Globus pallidus (tissue), 1 donor: ENCODE data around the gene NAT9.
A peak's percentile ranks its signal among the peaks of the same experiment; 100 is the strongest.

ENCODE experiments used
- DNase-seq: peaks from one replicate; pipeline ENCODE4 v3.0.0-alpha.2; 2015; ENCODE audit warnings: low spot score

The NAT9 gene

DNA sequence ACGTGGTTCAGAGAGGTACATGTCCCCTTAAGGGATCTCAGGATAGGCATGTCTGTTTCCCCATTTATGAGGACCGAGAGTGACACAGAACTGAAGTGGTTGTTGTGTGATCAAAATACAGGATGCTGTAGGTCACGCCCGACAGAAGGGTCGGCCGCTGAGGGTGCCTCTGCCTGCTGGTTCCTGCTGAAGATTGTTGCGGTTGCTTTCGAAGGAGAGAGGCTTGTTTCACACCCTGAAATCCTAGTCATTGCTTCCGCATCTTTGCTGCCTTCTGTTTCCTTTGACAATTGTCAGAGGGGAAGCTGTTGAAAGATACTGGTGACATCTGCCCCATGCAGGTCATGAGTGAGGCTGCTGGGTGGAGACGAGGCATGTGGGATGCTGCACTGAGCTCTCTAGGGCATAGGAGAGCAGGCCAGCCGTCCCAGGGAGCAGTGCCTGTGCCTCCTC is 3.8 kb upstream of the NAT9 start:
- peak; percentile 71 for DNase-seq

DNA sequence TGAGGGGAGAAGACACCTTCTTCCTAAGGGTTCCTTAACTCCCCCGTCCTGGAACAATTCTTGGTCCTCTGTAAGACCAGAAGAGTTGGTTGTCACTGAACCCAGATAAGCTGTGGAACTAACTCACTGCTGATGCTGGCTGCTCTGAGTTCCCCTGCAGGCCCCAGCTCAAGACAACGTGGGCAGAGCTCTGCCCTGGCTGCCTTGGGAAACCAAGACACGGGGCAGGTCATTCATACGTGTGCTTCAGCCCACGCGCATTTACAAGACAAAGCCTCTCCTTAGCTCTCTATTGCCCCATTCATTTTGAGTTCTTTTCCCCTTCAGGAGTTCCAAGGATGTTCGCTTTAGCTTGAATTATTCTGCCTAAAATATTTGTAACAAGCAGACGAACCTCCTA is 3.4 kb upstream of the NAT9 start:
- no peak for DNase-seq

DNA sequence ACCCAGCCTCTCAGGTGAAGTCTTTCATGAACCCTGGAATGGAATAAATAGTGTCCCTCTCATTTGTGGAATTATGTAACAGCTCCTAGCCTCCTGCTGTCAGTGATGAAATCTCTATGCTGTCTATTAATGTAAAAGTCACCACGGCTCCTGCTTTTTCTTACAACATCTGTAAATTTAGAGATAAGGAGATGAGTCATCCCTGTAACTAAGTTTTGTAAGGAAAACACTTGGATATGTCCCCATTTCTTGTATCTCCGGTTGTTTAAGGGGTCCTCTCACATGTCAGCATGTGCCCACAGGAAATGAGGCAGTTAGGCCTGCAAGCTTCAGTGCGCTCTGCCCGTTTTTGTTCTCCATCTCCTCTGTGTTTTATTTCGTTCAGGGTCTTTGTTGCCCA is 2.8 kb upstream of the NAT9 start:
- no peak for DNase-seq

DNA sequence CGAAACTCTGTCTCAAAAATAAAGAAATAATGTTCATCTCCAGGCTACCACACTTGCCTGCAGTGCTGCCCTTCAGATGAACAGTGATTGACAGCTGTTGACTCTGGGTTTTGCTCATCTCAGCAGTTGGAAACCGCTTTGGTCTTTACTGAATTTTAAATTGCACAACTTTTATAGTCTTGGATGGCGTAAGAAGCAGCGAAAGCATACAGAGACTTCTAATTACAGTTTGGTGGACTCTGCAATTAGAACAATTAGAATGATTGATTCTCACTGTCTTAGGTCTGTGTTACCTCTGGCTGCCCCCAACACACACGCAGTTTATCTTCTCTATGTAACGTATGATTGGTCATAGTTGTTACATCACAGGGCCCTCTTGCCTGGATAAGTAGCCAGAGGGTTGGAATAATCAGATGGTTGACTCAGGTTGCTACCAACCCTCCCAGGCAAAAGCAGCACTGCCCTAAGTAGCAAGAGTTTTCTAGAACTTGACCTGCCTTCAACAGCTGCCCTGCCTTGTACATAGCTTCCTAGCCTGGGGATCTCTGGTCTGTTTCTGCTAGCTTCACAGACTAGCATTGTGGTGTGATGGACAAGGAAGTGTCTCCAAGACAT is 1.9 kb upstream of the NAT9 start:
- DNase-seq = no peak

DNA sequence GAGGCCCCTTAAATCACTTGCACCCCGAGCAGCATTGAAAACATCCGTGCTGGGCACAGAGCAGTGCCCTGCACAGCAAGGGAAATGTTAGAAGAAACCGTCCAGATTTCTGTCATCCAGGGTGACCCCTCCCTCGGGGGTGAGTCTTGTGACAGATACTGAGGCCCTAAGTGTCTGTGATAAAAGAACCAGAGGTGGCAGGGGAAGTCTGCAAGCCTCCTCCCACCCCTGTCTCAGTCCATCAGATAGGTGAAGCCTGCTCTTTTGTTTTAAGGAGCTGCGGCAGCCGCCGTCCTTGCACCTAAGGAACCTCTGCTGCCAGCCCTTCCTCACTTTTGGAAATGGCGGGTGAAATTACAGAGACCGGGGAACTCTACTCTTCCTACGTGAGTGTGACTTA is 845 bp upstream of the NAT9 start:
- DNase-seq = no peak

DNA sequence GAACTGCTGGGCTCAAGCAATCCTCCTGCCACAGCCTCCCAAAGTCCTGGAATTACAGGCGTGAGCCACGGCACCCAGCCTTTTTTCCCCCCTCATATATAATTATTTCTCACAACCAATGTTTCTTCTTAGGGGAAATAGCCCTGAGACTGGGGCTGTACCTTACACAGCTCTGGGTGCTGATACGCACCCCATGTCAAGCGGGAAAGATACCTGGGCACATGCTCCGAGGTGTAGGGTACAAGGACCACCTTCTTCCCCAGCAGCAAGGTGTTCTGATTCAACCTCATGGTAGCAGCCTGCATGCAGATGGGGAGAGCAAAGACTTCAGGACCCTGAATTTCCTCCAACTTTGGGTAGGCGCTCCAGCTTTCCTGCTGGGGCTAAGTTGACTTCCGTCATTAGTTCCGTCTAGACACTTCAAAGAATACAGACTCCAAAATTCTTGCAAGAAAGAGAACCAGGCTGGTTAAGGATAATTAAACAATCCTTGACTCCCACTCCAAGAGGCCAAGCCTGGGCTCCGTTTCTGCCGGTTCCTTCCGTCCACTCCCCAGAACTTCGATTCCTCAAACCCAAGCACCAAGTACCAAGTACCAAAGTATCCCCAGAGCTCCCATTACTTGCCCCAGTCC is 619 bp downstream of the NAT9 start:
- DNase-seq = no peak

DNA sequence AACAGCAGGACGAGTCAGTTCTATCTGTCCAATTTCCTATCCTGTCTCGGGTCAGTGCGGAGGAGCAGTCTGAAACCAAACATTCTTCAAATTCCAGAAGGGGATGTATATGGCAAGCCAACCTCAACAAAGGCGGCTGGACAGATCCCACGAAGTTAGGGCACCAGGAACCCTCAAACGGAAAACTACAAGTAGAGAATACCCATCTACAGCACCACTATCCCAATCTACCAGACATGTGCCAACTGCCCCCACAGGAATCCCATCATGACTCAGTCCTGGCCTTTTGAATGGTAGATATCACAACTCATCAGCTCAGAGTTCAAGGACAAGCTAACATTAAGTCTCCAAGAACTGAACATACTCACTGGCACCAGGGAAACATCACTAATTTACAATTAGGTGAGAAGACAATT is 2.3 kb downstream of the NAT9 start:
- DNase-seq = no peak

DNA sequence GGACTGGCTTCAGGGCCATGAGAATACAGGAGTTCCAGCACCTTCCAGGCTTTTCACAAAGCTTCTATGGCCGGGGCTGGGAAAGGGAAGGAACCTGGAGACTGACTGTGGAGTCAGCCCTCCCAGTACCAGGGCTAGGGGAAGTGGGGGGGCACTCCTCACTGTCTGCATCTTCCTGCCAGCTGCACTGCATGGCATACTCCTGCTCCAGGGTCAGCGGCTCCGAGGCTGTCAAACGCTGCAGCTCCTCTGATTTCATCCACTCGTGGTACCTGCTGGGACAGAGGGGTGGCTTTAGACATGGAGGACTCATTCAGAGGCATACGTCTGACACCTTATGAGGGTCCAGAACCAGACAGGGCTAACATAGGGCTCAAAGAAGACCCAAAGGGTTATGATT is 2.7 kb downstream of the NAT9 start:
- no peak for DNase-seq

DNA sequence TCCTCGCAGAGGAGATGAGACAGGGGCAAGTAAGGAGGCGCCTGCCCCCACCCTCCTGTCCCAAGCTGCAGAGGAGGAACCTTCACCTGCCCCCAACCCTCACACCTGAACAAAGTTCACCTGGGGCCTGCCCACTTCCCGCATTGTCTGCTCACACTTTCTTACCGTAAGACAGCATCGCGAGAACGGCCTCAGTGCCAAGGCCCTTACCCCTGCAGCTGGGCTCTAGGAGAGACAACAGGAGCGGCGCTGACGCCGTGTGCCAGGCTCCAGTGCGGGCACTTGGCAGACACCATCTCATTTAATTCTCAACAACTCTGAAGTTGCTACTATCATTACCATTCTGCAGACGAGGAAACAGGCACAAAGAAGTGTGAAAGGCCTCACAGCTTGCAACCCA is 4.1 kb downstream of the NAT9 start:
- no peak for DNase-seq

DNA sequence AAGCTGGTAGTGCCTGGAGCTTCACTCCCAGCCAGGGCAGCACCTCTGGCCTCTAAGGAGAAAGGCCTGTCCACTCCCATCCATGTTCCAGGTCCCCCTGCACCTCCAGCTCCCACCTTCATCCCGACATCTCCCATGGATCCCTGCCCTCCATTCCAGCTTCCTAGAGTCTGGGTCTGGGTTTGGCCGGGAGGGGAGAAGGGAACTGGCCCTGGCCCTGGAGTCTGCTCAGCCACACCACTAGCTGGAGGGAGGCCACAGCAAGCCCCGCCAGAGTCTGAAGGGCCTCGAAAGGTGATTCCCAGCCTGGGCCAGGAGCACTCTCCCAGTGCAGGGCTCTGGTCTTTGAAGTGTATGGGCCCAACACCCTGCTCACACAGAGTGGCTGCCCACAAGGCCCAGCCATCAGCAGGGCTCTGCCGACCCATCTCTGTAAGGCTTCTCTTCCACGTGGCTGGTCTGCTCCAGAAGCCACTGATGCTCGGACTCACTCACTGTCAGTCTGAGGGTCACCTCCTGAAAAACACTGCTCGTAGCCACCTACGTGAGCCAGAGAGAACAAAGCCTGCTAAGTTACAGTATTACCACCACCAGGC is 4.7 kb downstream of the NAT9 start:
- DNase-seq = no peak

DNA sequence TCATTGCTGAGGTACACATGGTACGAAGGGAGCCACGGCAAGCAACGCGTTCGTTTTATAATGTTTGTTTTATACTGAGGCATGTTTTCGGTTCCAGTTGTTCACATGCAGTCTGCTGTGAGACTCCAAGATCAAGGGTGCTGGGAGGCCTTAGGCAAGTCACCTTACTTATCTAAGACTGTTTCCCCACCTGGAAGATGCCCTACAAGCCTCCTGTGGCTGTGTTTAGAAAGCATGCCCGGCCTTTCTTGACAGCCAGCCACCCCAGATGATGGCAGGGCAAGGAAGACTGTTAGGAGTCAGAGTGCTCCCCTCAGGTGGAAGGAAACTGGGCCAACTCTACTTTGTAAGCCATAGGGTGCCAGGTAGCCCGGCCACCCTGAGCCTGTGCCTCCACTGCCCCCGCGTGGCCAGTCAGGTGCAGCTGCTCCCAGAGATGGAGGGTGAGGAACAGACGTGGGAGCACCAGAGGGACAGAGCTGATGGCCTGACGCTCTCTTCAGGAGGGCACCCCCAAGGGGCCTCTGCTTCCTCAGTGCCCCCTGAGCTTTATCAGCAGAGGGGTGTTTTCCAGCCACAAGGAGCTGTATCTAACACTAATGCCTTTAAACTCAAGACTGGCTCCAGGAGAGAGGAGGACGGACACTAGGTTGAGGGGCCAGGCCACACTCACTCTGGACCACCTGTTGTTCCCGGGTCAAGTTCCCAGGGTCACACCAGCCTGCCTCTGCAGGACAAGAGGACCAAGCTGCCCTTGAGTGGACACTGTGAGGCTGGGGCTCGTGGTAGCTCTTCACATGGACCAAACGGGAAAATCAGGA is 5.4 kb downstream of the NAT9 start:
- no peak for DNase-seq

DNA sequence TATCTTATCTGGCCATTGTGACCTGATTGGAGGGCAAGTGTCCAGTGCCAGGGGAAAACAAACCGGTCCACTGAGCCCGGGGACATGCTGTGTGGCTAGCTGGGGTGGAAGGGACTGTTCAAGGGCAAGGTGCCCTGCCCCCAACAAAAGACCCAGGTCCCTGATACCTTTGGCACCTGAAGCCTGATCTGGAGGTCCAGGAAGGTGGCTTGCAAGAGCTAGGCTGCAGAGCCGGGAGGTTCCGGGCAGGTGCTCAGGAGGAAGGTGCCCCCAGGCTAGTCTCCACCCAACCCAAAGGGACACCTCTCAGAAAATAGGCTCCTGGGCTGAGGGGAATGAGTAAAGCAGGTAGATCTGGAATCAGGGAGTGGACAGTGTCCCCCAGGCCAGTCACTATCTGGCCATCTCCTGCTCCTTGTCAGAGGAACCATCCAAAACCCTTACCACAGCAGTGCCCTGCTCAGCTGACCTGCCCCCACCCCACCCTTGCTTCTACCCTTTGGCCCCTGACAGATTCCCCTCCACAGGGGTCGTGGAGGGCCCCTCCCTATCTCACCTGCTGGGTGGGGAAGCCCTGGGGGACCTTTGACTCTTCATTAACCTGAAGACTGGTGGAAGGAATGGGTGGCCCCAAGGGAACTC is 6.2 kb downstream of the NAT9 start:
- no peak for DNase-seq

DNA sequence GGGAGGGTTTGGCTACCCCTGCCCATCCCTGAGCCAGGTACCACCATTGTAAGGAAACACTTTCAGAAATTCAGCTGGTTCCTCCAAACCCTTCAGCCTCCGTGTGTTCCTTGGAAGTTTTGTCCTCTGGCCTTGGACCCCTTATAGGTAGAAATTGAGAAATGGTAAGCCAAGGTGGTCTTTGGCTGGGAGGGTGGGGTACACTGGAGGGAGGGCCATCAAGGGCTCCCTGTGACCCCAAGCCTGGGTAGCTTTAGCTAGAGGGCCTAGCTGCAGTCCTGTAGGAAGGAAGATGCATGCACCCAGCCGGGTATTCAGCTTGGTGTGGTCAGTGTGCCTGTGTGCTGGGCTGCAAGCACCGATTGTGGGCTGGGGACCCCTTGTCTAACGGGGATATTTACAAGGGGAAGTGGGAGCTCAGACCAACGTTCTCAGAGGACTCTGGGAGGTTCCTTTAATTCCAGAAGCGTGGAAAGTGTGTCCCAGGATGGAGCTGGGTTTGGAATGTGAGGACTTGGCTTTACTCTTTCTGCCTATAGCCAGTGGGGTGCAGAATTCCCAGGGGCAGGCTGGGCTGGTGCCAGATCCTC is 6.8 kb downstream of the NAT9 start:
- no peak for DNase-seq

DNA sequence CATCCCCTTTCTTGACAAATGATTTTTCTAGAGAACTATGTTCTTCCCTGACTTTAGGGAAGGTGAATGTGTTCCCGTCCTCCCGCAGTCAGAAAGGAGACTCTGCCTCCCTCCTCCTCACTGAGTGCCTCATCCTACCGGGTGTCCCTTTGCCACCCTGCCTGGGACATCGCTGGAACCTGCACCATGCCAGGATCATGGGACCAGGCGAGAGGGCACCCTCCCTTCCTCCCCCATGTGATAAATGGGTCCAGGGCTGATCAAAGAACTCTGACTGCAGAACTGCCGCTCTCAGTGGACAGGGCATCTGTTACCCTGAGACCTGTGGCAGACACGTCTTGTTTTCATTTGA is 7.4 kb downstream of the NAT9 start:
- no peak for DNase-seq

DNA sequence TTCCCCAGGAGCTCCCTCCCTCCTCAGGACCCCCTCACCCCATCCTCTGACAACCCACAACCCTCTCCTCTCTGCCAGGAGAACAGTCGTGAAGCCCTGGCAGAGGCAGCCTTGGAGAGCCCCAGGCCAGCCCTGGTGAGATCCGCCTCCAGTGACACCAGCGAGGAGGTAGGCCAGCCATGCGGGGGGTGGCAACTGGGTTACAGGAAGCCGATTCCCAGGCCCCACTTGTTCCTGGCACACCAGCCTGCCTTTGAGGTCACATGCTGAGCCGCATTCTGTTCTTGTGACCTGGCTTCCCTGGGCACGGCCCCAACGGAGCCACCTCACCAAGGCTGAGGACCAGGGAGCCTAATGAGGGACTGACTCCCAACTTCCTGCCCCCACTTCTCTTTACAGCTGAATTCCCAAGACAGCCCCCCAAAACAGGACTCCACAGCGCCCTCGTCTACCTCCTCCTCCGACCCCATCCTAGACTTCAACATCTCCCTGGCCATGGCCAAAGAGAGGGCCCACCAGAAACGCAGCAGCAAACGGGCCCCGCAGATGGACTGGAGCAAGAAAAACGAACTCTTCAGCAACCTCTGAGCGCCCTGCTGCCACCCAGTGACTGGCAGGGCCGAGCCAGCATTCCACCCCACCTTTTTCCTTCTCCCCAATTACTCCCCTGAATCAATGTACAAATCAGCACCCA is 7.9 kb downstream of the NAT9 start:
- DNase-seq = peak; percentile 64

DNA sequence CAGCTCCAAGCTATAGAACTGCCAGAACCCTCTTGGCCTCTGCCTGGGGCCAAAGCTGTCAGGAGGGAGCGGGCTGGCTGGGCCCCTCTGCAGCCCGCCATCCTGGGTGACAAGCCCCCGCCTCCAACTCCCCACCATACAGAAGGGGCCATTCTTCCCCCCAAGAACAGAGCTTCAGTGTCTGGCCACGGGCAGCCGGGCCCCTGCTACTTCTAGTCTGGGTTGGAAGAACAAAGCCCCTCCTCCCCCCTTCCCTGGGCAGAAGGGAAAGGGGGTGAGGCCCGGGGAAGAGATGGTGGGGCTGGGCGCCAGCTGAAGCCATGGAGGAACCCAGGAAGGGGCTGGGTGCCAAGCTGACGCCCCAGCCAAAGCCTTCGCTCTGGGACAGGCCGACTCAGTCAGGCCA is 9.0 kb downstream of the NAT9 start:
- peak; percentile 98 for DNase-seq

DNA sequence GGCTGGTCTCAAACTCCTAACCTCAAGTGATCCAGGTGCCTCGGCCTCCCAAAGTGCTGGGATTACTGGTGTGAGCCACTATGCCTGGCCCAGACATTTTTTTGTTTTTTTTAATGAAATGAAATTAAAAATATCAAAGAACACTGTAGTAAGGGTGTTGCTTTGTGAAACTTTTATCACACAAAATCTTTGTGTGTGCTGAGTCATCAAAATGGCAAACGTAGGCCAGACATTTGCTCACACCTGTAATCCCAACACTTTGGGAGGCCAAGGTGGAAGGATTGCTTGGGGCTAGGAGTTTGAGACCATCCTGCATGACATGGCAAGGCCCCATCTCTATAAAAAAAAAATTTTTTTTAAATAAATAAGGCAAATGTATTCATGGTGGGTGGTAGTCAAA is 9.7 kb downstream of the NAT9 start:
- no peak for DNase-seq

DNA sequence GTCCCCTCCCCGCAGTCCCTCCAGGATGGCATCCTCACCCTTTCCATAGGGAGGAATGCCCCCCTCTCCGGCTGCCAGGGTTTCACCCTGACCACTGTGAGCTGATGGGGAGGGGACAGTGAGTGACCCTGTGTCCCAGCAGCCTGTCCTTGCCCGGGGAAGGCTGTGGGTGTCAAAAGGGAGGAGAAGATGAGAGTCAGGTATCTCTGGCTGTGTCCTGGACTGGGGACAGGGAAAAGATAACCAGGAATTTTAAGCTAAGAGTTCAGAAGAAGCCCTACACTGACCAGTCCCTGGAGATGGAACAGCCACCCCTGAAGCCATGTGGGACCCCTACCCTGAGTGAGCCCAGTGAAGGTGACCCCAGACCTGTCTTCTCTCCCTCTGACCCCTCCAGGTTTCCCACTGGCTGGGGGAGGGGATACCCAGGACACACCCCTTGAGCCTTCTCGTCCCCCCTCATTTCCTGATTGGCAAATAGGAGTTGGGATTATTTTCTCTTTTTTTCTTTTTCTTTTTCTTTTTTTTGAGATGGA is 11.3 kb downstream of the NAT9 start:
- DNase-seq = no peak

DNA sequence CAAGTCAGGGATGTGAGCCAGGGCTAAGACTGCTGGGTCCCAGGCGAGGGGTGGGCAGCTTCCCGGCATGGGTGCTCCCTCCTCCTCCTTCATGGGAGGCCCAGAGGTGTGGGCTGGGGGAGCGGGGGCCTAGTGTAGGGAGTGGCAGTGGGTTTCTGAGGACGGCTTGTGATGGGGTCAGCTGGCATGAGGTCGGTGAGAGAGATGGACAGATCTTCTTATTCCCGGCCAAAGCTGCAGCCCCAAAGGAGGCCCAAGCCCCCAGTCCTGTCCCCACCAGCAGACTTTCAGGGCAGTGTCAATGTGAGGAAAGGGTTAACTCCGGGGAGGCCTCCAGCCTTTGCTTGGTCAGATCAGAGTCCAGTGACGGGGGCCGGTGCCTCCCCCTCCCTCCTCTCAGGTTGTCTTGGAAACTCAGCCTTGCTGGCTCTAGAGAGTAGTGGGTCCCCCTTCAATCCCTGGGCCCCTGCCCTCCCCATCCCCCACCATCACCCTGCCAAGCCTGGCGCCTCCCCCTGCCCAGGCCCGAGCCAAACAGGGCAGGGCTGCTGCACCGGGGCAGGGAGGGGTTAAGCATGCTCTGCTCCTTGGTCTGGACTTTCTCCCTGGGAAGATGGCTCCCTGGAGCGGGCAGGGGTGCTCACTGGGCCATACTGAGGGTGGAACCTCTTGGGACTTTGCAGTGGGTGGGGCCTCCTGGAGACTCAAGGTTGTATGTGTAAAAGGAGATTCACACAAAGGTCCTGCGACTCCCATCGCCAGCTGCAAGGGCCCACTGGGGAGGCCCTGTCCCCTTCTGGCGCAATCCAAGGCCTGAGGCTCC is 12.4 kb downstream of the NAT9 start:
- DNase-seq = peak; percentile 51

DNA sequence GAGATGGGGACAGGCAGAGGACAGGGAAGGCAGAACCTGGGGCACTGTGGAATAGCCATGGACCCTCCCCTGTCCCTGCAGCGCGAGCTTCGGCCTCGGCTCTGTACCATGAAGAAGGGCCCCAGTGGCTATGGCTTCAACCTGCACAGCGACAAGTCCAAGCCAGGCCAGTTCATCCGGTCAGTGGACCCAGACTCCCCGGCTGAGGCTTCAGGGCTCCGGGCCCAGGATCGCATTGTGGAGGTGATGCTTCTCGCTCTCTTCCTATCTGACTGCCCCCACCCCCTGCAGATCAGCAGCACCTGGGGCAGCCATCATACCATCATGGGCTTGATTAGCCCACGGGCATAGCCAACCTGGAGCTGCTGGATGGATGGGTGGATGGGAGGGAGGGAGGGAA is 14.2 kb downstream of the NAT9 start:
- DNase-seq = no peak
